Measurements from ENCODE around the gene FAM171A1.

GRCh38 chr10:15244635-15245197, 126.4 kb downstream of the FAM171A1 start:
- TF ChIP-seq POLR2A (IDR thresholded peaks at IDR 0.05; ENCODE audit: low read depth, low read length) (no peak), POLR2AphosphoS5 (IDR thresholded peaks at IDR 0.05; ENCODE audit: insufficient read depth, low read depth, low read length) (no peak), CTCF (IDR thresholded peaks at IDR 0.05; ENCODE audit: extremely low read depth in 1 of 2, insufficient read depth in 1 of 2, low read depth in 1 of 2, low read length in 2 of 2) (no peak), EZH2 (IDR thresholded peaks at IDR 0.05; ENCODE audit: borderline replicate concordance, low read depth, low read length, severe bottlenecking) (no peak), FOS (IDR thresholded peaks at IDR 0.05; ENCODE audit: borderline replicate concordance, insufficient read depth, low read length) (no peak), MAX (IDR thresholded peaks at IDR 0.05; ENCODE audit: insufficient read depth, insufficient read length) (no peak), JUN (IDR thresholded peaks at IDR 0.05; ENCODE audit: borderline replicate concordance, insufficient read depth, insufficient read length, low read depth) (no peak), MYC (IDR thresholded peaks at IDR 0.05; ENCODE audit: low read depth, low read length) (no peak)

Data from endothelial cell of umbilical vein (primary cell).